Loucy (cell line): ENCODE measurements around the gene RPL3.

Source experiments
- EZH2phosphoT487 ChIP-seq: fragments of 200-600 bp; IDR thresholded peaks from 2 replicates; pipeline ENCODE4 v1.6.1; 2018; ENCODE audit warnings: antibody characterized with exemption, mild to moderate bottlenecking, moderate library complexity, borderline replicate concordance
- TF ChIP-seq, protein P1 (sequence below): fragments of 200-600 bp; sonication (generic); conservative IDR thresholded peaks from 2 replicates; pipeline ENCODE4 v1.5.1; 2014; ENCODE audit warnings: mild to moderate bottlenecking, antibody characterized with exemption, low read length

DNA sequence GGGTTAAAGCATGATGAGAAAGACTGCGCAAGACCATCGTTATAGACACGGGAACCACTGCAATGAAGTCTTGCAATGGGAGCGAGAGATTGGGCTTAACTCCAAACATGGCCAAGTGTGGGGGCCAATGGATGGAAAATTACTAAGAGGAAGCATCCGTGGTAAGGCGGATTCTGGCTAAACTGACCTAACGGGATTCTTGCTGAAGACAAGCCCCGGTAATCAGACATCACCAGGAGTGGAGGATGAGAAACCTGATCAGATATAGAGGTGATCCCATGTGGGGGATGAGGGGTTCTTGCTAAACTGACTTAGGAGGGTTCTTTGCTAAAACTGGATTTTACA is 24.6 kb upstream of the RPL3 start:
- TF ChIP-seq, protein P1, sequence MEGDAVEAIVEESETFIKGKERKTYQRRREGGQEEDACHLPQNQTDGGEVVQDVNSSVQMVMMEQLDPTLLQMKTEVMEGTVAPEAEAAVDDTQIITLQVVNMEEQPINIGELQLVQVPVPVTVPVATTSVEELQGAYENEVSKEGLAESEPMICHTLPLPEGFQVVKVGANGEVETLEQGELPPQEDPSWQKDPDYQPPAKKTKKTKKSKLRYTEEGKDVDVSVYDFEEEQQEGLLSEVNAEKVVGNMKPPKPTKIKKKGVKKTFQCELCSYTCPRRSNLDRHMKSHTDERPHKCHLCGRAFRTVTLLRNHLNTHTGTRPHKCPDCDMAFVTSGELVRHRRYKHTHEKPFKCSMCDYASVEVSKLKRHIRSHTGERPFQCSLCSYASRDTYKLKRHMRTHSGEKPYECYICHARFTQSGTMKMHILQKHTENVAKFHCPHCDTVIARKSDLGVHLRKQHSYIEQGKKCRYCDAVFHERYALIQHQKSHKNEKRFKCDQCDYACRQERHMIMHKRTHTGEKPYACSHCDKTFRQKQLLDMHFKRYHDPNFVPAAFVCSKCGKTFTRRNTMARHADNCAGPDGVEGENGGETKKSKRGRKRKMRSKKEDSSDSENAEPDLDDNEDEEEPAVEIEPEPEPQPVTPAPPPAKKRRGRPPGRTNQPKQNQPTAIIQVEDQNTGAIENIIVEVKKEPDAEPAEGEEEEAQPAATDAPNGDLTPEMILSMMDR = no peak
- TF ChIP-seq EZH2phosphoT487 = no peak
